ENCODE measurements around the gene GBGT1.

DNA sequence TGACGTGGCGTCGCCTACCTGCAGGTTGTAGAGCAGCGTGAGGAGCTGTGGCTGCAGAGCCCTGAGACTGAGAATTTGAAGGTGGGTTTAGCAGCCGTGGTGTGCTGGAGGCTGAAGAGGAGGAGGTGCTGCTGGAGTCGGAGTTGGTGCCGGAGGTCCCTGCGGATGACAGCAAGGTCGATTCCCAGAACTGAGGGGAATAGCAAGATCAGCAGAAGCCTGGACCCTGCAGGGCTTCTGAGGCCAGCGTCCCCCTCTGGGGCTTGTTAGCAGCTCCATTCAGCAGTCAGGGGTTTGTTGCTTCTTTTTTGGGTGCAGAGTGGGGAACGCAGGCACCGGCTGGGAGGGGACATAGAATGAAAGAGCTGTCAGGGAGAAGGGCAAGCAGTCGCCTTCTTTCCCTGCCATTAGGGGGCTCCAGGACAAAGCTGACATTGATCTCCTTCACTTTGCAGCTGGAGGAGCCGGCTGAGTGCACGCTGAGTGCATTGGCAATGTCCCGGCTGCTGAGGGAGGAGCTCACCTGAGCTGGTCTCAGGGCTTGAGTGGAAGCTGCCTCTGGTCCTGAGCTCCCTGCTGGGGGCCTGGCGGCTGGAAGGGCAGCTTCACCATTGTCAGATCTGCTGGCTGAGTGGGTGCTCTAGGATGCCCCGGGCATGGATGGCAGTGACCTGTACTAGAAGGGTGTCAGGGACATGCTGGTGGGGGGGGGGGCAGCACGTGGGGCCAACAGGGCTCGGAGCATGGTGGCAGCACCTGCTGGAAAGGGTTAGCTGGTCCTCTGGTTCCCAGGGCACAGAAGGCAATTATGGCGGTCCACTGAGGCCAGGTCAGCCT is 24.5 kb upstream of the GBGT1 start:
- TF ChIP-seq POLR2A (IDR thresholded peaks at IDR 0.05), result no peak
- TF ChIP-seq, protein P1, sequence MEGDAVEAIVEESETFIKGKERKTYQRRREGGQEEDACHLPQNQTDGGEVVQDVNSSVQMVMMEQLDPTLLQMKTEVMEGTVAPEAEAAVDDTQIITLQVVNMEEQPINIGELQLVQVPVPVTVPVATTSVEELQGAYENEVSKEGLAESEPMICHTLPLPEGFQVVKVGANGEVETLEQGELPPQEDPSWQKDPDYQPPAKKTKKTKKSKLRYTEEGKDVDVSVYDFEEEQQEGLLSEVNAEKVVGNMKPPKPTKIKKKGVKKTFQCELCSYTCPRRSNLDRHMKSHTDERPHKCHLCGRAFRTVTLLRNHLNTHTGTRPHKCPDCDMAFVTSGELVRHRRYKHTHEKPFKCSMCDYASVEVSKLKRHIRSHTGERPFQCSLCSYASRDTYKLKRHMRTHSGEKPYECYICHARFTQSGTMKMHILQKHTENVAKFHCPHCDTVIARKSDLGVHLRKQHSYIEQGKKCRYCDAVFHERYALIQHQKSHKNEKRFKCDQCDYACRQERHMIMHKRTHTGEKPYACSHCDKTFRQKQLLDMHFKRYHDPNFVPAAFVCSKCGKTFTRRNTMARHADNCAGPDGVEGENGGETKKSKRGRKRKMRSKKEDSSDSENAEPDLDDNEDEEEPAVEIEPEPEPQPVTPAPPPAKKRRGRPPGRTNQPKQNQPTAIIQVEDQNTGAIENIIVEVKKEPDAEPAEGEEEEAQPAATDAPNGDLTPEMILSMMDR (IDR thresholded peaks at IDR 0.05), result peak in 2 of 3 experiments; percentile 12 to 33
